HCT116 (cell line): ENCODE data around the gene U2AF1L4. TPM values are rescaled to one million over a fixed set of nuclear protein-coding genes. Genes with fewer than 3 reads are reported as not detected.

Experiments
- ATAC-seq: fragments of 200-7000 bp; cut with Tn5 transposase; 2 replicates; pipeline ENCODE4 v1.9.1; 2020; ENCODE audit warnings: mild to moderate bottlenecking, moderate library complexity
- BruUV-seq: library from RNA; stranded (reverse); fragments of 400-500 nt; replicated peaks from 2 replicates; lab custom pipeline; 2021; lab: Mats Ljungman, UMichigan
- CTCF ChIA-PET: fragments of 300-600 bp; sonication (Branson Sonifier 250); formaldehyde crosslinking; loops from one replicate; lab custom pipeline; 2021; ENCODE audit warnings: antibody characterized with exemption; lab: Charles Lee
- POLR2A ChIA-PET: fragments of 300-600, 350-600 bp; sonication (Branson Sonifier 250); formaldehyde crosslinking; loops from one replicate; lab custom pipeline; 2021; ENCODE audit warnings: antibody characterized with exemption; lab: Charles Lee
- RAD21 ChIA-PET, 2 experiments: fragments of 300-600 bp; sonication (Branson Sonifier 250); formaldehyde crosslinking; loops; one replicate each; lab custom pipeline; 2023; ENCODE audit warnings: low total read pairs in 2 of 2; ENCODE audit not compliant: uncharacterized antibody in 2 of 2, unreplicated experiment in 2 of 2, low non-redundant PET in 1 of 2; lab: Charles Lee
- DNase-seq: peaks from one replicate; pipeline ENCODE4 v3.0.0-alpha.2; 2010; ENCODE audit warnings: low read depth, low spot score
- H2AFZ ChIP-seq: fragments of 200-600 bp; shearing (Covaris generic), sonication (generic); 2 replicates; pipeline ENCODE4 v1.6.1; 2017; ENCODE audit warnings: low read depth, mixed run types, mixed read lengths, antibody characterized with exemption, low read length; ENCODE audit not compliant: poor library complexity, severe bottlenecking
- H3K27ac ChIP-seq: 2 replicates; pipeline ENCODE4 v1.5.1; 2012; ENCODE audit warnings: low read depth, low read length
- H3K27me3 ChIP-seq: fragments of 200-600 bp; sonication (generic); 2 replicates; pipeline ENCODE4 v1.6.1; 2016; ENCODE audit warnings: mixed run types, low read length, mixed read lengths; ENCODE audit not compliant: insufficient read depth
- H3K36me3 ChIP-seq, 2 experiments: fragments of 200-500 bp in 1 of 2; fragments of 200-600 bp in 1 of 2; sonication (Bioruptor generic) in 1 of 2; sonication (generic) in 1 of 2; 2 replicates each; pipeline versions ENCODE4 v1.5.1 to v1.6.1; 2014 to 2016; ENCODE audit warnings: low read length in 2 of 2, inconsistent platforms in 1 of 2, mixed read lengths in 1 of 2, mixed run types in 1 of 2; ENCODE audit not compliant: insufficient read depth in 2 of 2, control insufficient read depth in 1 of 2
- H3K4me1 ChIP-seq, 2 experiments: fragments of 200-600 bp in 1 of 2; sonication (generic) in 1 of 2; 2 replicates each; pipeline versions ENCODE4 v1.5.1 to v1.6.1; 2012 to 2017; ENCODE audit warnings: low read length in 2 of 2, inconsistent platforms in 1 of 2, mild to moderate bottlenecking in 1 of 2, mixed read lengths in 1 of 2, mixed run types in 1 of 2, moderate library complexity in 1 of 2; ENCODE audit not compliant: insufficient read depth in 2 of 2, control insufficient read depth in 1 of 2
- H3K4me2 ChIP-seq: fragments of 200-600 bp; sonication (generic); 2 replicates; pipeline ENCODE4 v1.6.1; 2017; ENCODE audit warnings: mixed run types, low read length, mixed read lengths
- H3K4me3 ChIP-seq, 2 experiments: fragments of 200-600 bp in 1 of 2; sonication (generic) in 1 of 2; replicated peaks in 1 of 2; 2 replicates each; pipeline ENCODE4 v1.5.1; 2011 to 2016; ENCODE audit warnings: low read length in 2 of 2, control low read depth in 1 of 2, low read depth in 1 of 2, mild to moderate bottlenecking in 1 of 2, mixed read lengths in 1 of 2, mixed run types in 1 of 2
- H3K79me2 ChIP-seq: fragments of 200-600 bp; sonication (generic); 2 replicates; pipeline ENCODE4 v1.6.1; 2017; ENCODE audit warnings: mild to moderate bottlenecking, mixed run types, low read length, moderate library complexity, mixed read lengths; ENCODE audit not compliant: insufficient read depth
- H3K9ac ChIP-seq: fragments of 200-600 bp; sonication (generic); 2 replicates; pipeline ENCODE4 v1.6.1; 2016; ENCODE audit warnings: low read length, mixed read lengths
- H3K9me2 ChIP-seq: fragments of 200-600 bp; sonication (generic), shearing (Covaris generic); 2 replicates; pipeline ENCODE4 v1.6.1; 2017; ENCODE audit warnings: mixed run types, mild to moderate bottlenecking, moderate library complexity; ENCODE audit not compliant: insufficient read depth
- H3K9me3 ChIP-seq, 2 experiments: fragments of 200-500 bp in 1 of 2; fragments of 200-600 bp in 1 of 2; sonication (Bioruptor generic) in 1 of 2; sonication (generic) in 1 of 2; 2 replicates each; pipeline ENCODE4 v1.6.1; 2014 to 2017; ENCODE audit warnings: low read length in 2 of 2, mixed read lengths in 2 of 2, inconsistent platforms in 1 of 2, low read depth in 1 of 2, mild to moderate bottlenecking in 1 of 2, mixed run types in 1 of 2, moderate library complexity in 1 of 2; ENCODE audit not compliant: control insufficient read depth in 1 of 2, insufficient read depth in 1 of 2
- H4K20me1 ChIP-seq: fragments of 200-600 bp; sonication (generic), shearing (Covaris generic); 2 replicates; pipeline ENCODE4 v1.6.1; 2017; ENCODE audit warnings: mixed run types, mild to moderate bottlenecking, moderate library complexity; ENCODE audit not compliant: insufficient read depth
- ATF3 ChIP-seq: IDR thresholded peaks from 2 replicates; pipeline ENCODE4 v1.6.1; 2012
- CBX3 ChIP-seq: IDR thresholded peaks from 2 replicates; pipeline ENCODE4 v1.6.1; 2012; ENCODE audit warnings: low read depth
- EZH2 ChIP-seq: fragments of 200-600 bp; sonication (generic); IDR thresholded peaks from 2 replicates; pipeline ENCODE4 v1.6.1; 2017; ENCODE audit warnings: antibody characterized with exemption, mixed run types
- EZH2phosphoT487 ChIP-seq: fragments of 200-600 bp; IDR thresholded peaks from 2 replicates; pipeline ENCODE4 v1.6.1; 2018; ENCODE audit warnings: antibody characterized with exemption, borderline replicate concordance
- REST ChIP-seq: IDR thresholded peaks from 2 replicates; pipeline ENCODE4 v1.6.1; 2012; ENCODE audit warnings: low read depth
- SRF ChIP-seq: IDR thresholded peaks from 2 replicates; pipeline ENCODE4 v1.6.1; 2012; ENCODE audit warnings: low read depth
- ZNF274 ChIP-seq: fragments of 200-500 bp; sonication (Bioruptor generic); IDR thresholded peaks from 2 replicates; pipeline ENCODE4 v1.6.1; 2014; ENCODE audit warnings: mild to moderate bottlenecking, low read depth, low read length, inconsistent platforms
- intact Hi-C: fragments of 100-400 bp; cut with micrococcal nuclease; formaldehyde crosslinking; loops from 2 replicates; pipeline ENCODE4 v1.10.0; 2022
- total RNA-seq: library from RNA; stranded (reverse); gene quantifications from one replicate; pipeline ENCODE4 v1.2.1, GENCODE V29; 2021; ENCODE audit not compliant: unreplicated experiment

The U2AF1L4 gene
- total RNA-seq, 1 experiment from 2014 or later: 15.6 TPM

GRCh38 chr19:35788205-35788960 lies 43.2 kb upstream of the U2AF1L4 start:
- no peak for DNase-seq
- POLR2A ChIA-PET: interaction anchor here (1.0 kb wide), 1 partner anchor 40 kb away, joined by 3 read pairs; the partner anchor contains the start of gene LIN37
- ATAC-seq: no peak
- no peaks in the 10 kb centered on the region for H3K9me3 ChIP-seq
- H2AFZ ChIP-seq: no peak overlapping the region
- RAD21 ChIA-PET: no interaction called here
- 0 out of 4 replicates have a peak, but pooled peaks cover 0 to 2% of the 10 kb centered on the region in 2 experiments for H3K36me3 ChIP-seq
- CTCF ChIA-PET: no interaction called here
- no peaks in the 10 kb centered on the region for H4K20me1 ChIP-seq
- H3K9ac ChIP-seq: no peak overlapping the region
- no peaks in the 10 kb centered on the region for H3K27me3 ChIP-seq
- no peak overlapping the region for H3K4me3 ChIP-seq
- TF ChIP-seq ZNF274 (no peak), SRF (no peak), REST (no peak), ATF3 (no peak), EZH2 (no peak), CBX3 (no peak), EZH2phosphoT487 (no peak)
- no peaks in the 10 kb centered on the region for H3K9me2 ChIP-seq
- intact Hi-C loops: no loop called here
- no peak overlapping the region for H3K27ac ChIP-seq
- no peaks in the 10 kb centered on the region for H3K79me2 ChIP-seq
- no TSS peak for BruUV-seq
- peaks cover 0 to 5% of the 10 kb centered on the region in 2 experiments; a peak in 2 of 4 replicates for H3K4me1 ChIP-seq
- H3K4me2 ChIP-seq: no peak overlapping the region
